Keratinocyte (primary cell): ENCODE data around the gene HCFC1.

Experiments
- EZH2 ChIP-seq: IDR thresholded peaks from one replicate; pipeline ENCODE4 v1.6.1; 2012; ENCODE audit warnings: inconsistent platforms, mild to moderate bottlenecking, low read length, moderate library complexity
- TF ChIP-seq, protein P1 (sequence below), 3 experiments: IDR thresholded peaks in 1 of 3; conservative IDR thresholded peaks in 1 of 3; optimal IDR thresholded peaks in 1 of 3; 2 replicates in 2 of 3; 3 replicates in 1 of 3; pipeline versions ENCODE3 to v1.5.1; 2011; ENCODE audit warnings: low read length in 3 of 3, mild to moderate bottlenecking in 3 of 3, moderate library complexity in 2 of 3, control low read depth in 1 of 3, inconsistent platforms in 1 of 3; ENCODE audit not compliant: insufficient read depth in 2 of 3; ENCODE audit errors: extremely low read depth in 1 of 3

DNA sequence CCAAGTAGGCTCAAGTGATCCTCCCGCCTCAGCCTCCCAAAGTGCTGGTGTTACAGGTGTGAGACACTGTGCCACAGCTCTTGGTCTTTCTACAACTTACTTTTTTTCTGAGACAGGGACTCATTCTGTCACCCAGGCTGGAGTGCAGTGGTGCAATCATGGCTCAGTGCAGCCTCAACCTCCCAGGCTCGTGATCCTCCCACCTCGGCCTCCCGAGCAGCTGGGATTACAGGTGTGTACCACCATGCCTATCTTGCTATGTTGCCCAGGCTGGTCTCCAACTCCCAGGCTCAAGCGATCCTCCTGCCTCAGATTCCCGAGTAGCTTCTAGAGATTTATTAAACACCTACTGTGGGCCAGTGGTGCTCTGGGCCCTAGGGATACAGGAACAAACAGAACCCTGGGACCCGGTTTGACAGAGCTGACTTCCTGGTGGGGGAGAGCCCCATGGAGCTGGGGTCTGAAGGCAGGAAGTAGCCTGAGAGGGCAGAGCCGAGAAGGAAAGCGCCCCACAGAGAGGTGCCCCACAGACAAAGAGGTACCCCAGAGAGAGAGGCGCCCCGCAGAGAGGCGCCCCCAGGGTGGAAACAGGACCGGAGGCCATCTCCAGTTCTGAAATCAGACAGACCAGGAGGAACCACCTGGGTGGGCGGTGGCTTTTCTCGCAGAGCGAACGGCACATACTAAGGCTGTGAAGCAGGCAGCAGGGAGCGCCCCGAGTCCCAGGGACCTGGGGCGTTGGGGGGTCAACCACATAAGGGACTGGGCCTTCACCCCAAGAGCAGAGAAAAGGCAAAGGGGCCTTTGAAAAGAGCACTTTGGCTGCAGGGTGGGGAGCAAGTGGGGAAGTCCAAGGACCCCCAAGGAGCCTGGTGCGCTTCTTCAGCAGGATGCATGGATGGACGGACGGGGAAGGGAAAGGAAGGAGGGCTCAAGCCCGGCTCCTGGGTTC lies 43.1 kb upstream of the HCFC1 start:
- TF ChIP-seq, protein P1, sequence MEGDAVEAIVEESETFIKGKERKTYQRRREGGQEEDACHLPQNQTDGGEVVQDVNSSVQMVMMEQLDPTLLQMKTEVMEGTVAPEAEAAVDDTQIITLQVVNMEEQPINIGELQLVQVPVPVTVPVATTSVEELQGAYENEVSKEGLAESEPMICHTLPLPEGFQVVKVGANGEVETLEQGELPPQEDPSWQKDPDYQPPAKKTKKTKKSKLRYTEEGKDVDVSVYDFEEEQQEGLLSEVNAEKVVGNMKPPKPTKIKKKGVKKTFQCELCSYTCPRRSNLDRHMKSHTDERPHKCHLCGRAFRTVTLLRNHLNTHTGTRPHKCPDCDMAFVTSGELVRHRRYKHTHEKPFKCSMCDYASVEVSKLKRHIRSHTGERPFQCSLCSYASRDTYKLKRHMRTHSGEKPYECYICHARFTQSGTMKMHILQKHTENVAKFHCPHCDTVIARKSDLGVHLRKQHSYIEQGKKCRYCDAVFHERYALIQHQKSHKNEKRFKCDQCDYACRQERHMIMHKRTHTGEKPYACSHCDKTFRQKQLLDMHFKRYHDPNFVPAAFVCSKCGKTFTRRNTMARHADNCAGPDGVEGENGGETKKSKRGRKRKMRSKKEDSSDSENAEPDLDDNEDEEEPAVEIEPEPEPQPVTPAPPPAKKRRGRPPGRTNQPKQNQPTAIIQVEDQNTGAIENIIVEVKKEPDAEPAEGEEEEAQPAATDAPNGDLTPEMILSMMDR (optimal IDR thresholded peaks at IDR 0.05 in 1 of 3, IDR thresholded peaks at IDR 0.05 in 1 of 3, conservative IDR thresholded peaks at IDR 0.05 in 1 of 3; ENCODE audit: extremely low read depth in 1 of 3, insufficient read depth in 2 of 3, low read length in 3 of 3) = no peak
- no peak for TF ChIP-seq EZH2
